Measurements from ENCODE around the gene SERTAD1.
"Not testable (repeated sequence)": the region's sequence is repeated elsewhere in the genome, so short reads cannot be mapped to it uniquely, and the experiment has no call there.

The SERTAD1 gene

GRCh38 chr19:40450664-40451063, 24.9 kb upstream of the SERTAD1 start:
- no peak for DNase-seq

GRCh38 chr19:40449506-40449905, 23.7 kb upstream of the SERTAD1 start:
- no peak for DNase-seq

GRCh38 chr19:40446263-40446784, 20.5 kb upstream of the SERTAD1 start:
- no peak for DNase-seq

GRCh38 chr19:40445780-40446262, 20.0 kb upstream of the SERTAD1 start:
- DNase-seq = no peak

GRCh38 chr19:40444825-40445312, 19.1 kb upstream of the SERTAD1 start:
- DNase-seq = no peak

GRCh38 chr19:40444000-40444824, 18.4 kb upstream of the SERTAD1 start, which contains the start of gene SERTAD3:
Gene SERTAD3 (minus strand): TSS chr19:40444335. CDS start chr19:40442080, 2,255 bp downstream.
- DNase-seq = peak; percentile 93

- DNase-seq = peak; percentile 99
Measured at GRCh38 chr19:40443131-40443999, 17.6 kb upstream of the SERTAD1 start.

GRCh38 chr19:40442328-40443130, 16.7 kb upstream of the SERTAD1 start:
- DNase-seq = no peak

- DNase-seq = no peak
Measured at GRCh38 chr19:40441719-40442253, 16.0 kb upstream of the SERTAD1 start.

GRCh38 chr19:40438284-40438683, 12.5 kb upstream of the SERTAD1 start:
- DNase-seq = no peak

GRCh38 chr19:40433391-40434216, 7.8 kb upstream of the SERTAD1 start:
- peak; percentile 48 for DNase-seq

GRCh38 chr19:40432760-40433159, 7.0 kb upstream of the SERTAD1 start:
- not testable (repeated sequence) for DNase-seq

GRCh38 chr19:40431698-40432097, 5.9 kb upstream of the SERTAD1 start:
- DNase-seq = no peak

- DNase-seq = not testable (repeated sequence)
Measured at GRCh38 chr19:40430242-40430641, 4.5 kb upstream of the SERTAD1 start.

- not testable (repeated sequence) for DNase-seq
Measured at GRCh38 chr19:40428197-40428596, 2.4 kb upstream of the SERTAD1 start.

- no peak for DNase-seq
Measured at GRCh38 chr19:40424637-40425449, 949 bp downstream of the SERTAD1 start.

GRCh38 chr19:40423938-40424337, 1.9 kb downstream of the SERTAD1 start:
- no peak for DNase-seq

- no peak for DNase-seq
Measured at GRCh38 chr19:40422748-40423566, 2.8 kb downstream of the SERTAD1 start.
